Stimulated activated CD8-positive, alpha-beta memory T cell treated with anti-CD3 and anti-CD28 coated beads, Interleukin-15, amount 100 ng/mL, for 4 hours (primary cell): ENCODE data around the gene OBP2B.
"Not testable (repeated sequence)": the region's sequence is repeated elsewhere in the genome, so short reads cannot be mapped to it uniquely, and the experiment has no call there.

Experiments
- DNase-seq, 2 donors: peaks; one replicate each; pipeline ENCODE4 v3.0.0-alpha.2; 2020; ENCODE audit warnings: low read depth in 2 of 2

The OBP2B gene

GRCh38 chr9:133201424-133202144, 7.5 kb downstream of the OBP2B start:
- DNase-seq: no peak

GRCh38 chr9:133200631-133201030, 8.4 kb downstream of the OBP2B start:
- DNase-seq: no peak

- peak in 1 of 2 donors; percentile 12 for DNase-seq
Observed at GRCh38 chr9:133199648-133200321, 9.3 kb downstream of the OBP2B start.

GRCh38 chr9:133195029-133195428, 14.0 kb downstream of the OBP2B start:
- DNase-seq: no peak

- DNase-seq: no peak
Observed at GRCh38 chr9:133194597-133194996, 14.5 kb downstream of the OBP2B start.

GRCh38 chr9:133191989-133192388, 17.1 kb downstream of the OBP2B start:
- no peak for DNase-seq

GRCh38 chr9:133189826-133190225, 19.2 kb downstream of the OBP2B start:
- no peak for DNase-seq

GRCh38 chr9:133188843-133189180, 20.2 kb downstream of the OBP2B start:
- DNase-seq: no peak

GRCh38 chr9:133188006-133188842, 20.8 kb downstream of the OBP2B start:
- no peak for DNase-seq

- no peak for DNase-seq
Observed at GRCh38 chr9:133187561-133188005, 21.5 kb downstream of the OBP2B start.

- no peak for DNase-seq
Observed at GRCh38 chr9:133186736-133187135, 22.3 kb downstream of the OBP2B start.

GRCh38 chr9:133184971-133185370, 24.1 kb downstream of the OBP2B start:
- peak in 1 of 2 donors; percentile 19 for DNase-seq

GRCh38 chr9:133182151-133182550, 26.9 kb downstream of the OBP2B start:
- DNase-seq: no peak

GRCh38 chr9:133181561-133181960, 27.5 kb downstream of the OBP2B start:
- DNase-seq: no peak

- DNase-seq: no peak
Observed at GRCh38 chr9:133180953-133181352, 28.1 kb downstream of the OBP2B start.

- DNase-seq: no peak
Observed at GRCh38 chr9:133173056-133173455, 36.0 kb downstream of the OBP2B start.

- DNase-seq: no peak
Observed at GRCh38 chr9:133171161-133171961, 37.7 kb downstream of the OBP2B start.

GRCh38 chr9:133170716-133171115, 38.3 kb downstream of the OBP2B start:
- no peak for DNase-seq

GRCh38 chr9:133169687-133170086, 39.4 kb downstream of the OBP2B start:
- DNase-seq: not testable (repeated sequence)

- DNase-seq: no peak
Observed at GRCh38 chr9:133169102-133169501, 39.9 kb downstream of the OBP2B start.

- DNase-seq: no peak
Observed at GRCh38 chr9:133168432-133168831, 40.6 kb downstream of the OBP2B start.

GRCh38 chr9:133167769-133168168, 41.3 kb downstream of the OBP2B start:
- no peak for DNase-seq
